Astrocyte of the spinal cord (primary cell): ENCODE data around the gene FYB2.

Source experiments
- DNase-seq: peaks from one replicate; pipeline ENCODE4 v3.0.0; 2011; ENCODE audit warnings: low read depth, low spot score
- H3K4me3 ChIP-seq: 2 replicates; pipeline ENCODE4 v1.5.1; 2011; ENCODE audit warnings: low read depth, mild to moderate bottlenecking, low read length, moderate library complexity
- in situ Hi-C: cut with HindIII; loops from 2 replicates; pipeline ENCODE4 v1.10.0; 2017; ENCODE audit warnings: low sequenced_read_pairs
- TF ChIP-seq, protein P1 (sequence below): IDR thresholded peaks from 2 replicates; pipeline ENCODE4 v1.5.1; 2012; ENCODE audit warnings: low read depth, mild to moderate bottlenecking, low read length, inconsistent platforms

The FYB2 gene

GRCh38 chr1:56806804-56807203, 12.4 kb downstream of the FYB2 start:
- H3K4me3 ChIP-seq = no peak overlapping the region
- in situ Hi-C loops = no loop called here
- TF ChIP-seq, protein P1, sequence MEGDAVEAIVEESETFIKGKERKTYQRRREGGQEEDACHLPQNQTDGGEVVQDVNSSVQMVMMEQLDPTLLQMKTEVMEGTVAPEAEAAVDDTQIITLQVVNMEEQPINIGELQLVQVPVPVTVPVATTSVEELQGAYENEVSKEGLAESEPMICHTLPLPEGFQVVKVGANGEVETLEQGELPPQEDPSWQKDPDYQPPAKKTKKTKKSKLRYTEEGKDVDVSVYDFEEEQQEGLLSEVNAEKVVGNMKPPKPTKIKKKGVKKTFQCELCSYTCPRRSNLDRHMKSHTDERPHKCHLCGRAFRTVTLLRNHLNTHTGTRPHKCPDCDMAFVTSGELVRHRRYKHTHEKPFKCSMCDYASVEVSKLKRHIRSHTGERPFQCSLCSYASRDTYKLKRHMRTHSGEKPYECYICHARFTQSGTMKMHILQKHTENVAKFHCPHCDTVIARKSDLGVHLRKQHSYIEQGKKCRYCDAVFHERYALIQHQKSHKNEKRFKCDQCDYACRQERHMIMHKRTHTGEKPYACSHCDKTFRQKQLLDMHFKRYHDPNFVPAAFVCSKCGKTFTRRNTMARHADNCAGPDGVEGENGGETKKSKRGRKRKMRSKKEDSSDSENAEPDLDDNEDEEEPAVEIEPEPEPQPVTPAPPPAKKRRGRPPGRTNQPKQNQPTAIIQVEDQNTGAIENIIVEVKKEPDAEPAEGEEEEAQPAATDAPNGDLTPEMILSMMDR = no peak
- DNase-seq = no peak

- no peak overlapping the region for H3K4me3 ChIP-seq
- TF ChIP-seq, protein P1 = peak; percentile 71
- no peak for DNase-seq
- in situ Hi-C loops = no loop called here
Measured at GRCh38 chr1:56803561-56804156, 15.5 kb downstream of the FYB2 start.

GRCh38 chr1:56799605-56800400, 19.4 kb downstream of the FYB2 start:
- H3K4me3 ChIP-seq = no peak overlapping the region
- DNase-seq = peak; percentile 42
- in situ Hi-C loops = no loop called here
- TF ChIP-seq, protein P1 = no peak

GRCh38 chr1:56798053-56798471, 21.1 kb downstream of the FYB2 start:
- DNase-seq = peak; percentile 51
- in situ Hi-C loops = no loop called here
- TF ChIP-seq, protein P1 = no peak

GRCh38 chr1:56797065-56797685, 22.0 kb downstream of the FYB2 start:
- no peak for DNase-seq
- H3K4me3 ChIP-seq = no peak overlapping the region
- TF ChIP-seq, protein P1 = no peak
- in situ Hi-C loops = no loop called here

More at GRCh38 chr1:56798053-56798471, 21.1 kb downstream of the FYB2 start:
- no peak overlapping the region for H3K4me3 ChIP-seq

DNA sequence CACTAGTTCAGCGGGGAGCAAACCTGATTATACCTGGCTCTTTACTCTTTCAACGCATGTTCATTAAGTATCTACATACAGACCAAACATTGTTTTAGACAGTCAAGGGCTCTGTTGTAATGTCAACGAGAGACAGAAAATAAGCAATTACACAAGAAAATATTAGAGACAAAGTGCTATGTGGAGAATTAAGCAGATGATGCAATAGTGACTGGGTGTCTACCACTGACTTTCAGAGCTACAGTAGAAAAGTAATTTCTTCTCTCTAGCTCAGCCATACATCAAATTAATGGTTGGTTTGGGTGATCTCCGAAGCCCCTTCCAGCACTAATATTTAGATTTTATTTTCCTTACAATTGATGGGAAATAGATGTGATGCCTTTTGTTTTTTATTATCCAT, 23.3 kb downstream of the FYB2 start:
- in situ Hi-C loops = no loop called here
- TF ChIP-seq, protein P1 = no peak
- DNase-seq = no peak
- no peak overlapping the region for H3K4me3 ChIP-seq
